HG03095 (cell line): Measurements from ENCODE around the gene KCNG4.

Experiments used
- ATAC-seq: cut with Tn5 transposase; IDR thresholded peaks from one replicate; pipeline ENCODE4 v1.9.1; 2021; ENCODE audit warnings: moderate library complexity; ENCODE audit not compliant: unreplicated experiment

Gene KCNG4

GRCh38 chr16:84239909-84240308 is at the start of gene KCNG4:
Gene KCNG4 (minus strand): TSS chr16:84240012. CDS start chr16:84237485, 2,527 bp downstream.
- no peak for ATAC-seq

- ATAC-seq: no peak
Observed at GRCh38 chr16:84288902-84289301, 49.1 kb upstream of the KCNG4 start.

- no peak for ATAC-seq
Observed at GRCh38 chr16:84286578-84287240, 46.9 kb upstream of the KCNG4 start.

- ATAC-seq: no peak
Observed at GRCh38 chr16:84284154-84284722, 44.4 kb upstream of the KCNG4 start.

- ATAC-seq: no peak
Observed at GRCh38 chr16:84283314-84284153, 43.7 kb upstream of the KCNG4 start.

DNA sequence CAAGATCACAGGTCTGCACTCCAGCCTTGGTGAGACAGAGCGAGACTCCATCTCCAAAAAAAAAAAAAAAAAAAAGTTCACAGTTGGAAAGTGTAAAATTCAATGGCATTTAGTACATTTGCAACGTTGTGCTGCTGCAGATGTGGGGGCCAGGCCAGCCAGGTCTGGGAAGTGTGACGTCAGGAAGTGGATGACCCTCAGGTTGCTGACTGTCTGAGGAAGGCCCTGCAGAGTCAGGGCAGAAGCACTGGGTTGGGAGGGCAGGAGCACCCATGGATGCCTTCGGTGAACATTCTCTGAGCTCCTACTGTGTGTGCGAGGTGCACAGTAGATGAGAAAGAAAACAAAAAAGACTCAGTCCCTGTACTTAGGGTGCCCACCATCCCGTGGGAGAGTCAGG is 42.7 kb upstream of the KCNG4 start:
- no peak for ATAC-seq

DNA sequence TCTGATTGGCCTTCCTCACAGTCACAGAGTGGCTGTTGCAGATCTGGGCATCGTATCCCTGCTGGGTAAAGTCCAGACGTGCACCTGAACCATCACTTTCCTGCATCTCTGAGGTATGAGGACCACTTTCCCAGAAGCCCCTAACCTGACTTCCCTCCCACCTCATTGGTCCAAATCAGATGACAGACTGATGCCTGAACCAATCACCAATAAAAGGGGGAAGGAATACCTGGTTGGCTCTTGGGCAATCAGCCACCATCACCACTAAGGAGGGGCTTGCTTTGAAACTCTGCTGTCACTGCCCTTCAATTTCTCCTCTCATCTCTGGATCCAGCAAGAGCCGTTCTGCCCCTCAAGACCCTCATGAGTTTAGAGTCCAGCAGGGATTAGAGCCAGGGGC is 41.3 kb upstream of the KCNG4 start:
- ATAC-seq: no peak

DNA sequence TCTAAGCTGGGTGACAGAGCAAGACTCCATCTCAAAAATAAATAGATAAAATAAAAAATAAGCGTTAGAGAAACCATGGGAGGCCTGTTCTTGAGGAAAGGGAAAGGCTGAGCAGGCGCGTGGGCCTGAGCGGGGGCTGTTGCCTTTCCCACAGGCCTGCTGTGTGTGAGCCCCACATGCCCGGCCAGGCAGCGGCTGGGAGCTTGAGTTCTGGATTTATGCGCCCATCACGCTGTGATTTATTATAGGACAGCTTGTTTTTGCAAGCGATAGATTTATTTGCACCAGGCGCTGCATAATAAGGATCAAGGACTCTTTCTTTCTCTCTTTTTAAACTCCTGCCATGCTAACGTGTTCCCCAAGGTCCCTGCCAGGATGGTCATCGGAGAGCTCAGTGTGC is 40.1 kb upstream of the KCNG4 start:
- ATAC-seq: no peak

GRCh38 chr16:84278968-84279367 is 39.2 kb upstream of the KCNG4 start:
- ATAC-seq: no peak

GRCh38 chr16:84278333-84278732 is 38.5 kb upstream of the KCNG4 start:
- no peak for ATAC-seq

GRCh38 chr16:84277244-84277823 is 37.5 kb upstream of the KCNG4 start:
- no peak for ATAC-seq

GRCh38 chr16:84275585-84276151 is 35.9 kb upstream of the KCNG4 start:
- ATAC-seq: no peak

DNA sequence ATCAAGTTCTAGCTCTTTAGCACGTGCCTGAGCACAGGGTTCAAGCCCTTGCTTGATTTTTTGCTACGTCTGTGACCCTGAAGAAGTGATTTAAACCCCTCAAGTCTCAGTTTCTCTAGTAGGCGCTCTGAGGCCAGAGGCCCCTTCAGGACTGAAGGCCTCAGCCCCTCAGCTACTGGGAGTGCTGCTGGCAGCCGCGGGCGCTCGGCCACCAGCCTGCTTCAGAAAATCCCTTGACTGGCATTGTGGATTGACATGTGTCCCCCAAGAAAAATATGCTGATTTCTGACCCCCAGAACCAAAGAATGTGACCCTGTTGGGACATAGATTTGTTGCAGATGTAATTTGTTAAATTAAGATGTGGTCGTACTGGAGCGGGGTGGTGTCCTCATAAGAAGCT is 34.7 kb upstream of the KCNG4 start:
- ATAC-seq: no peak

DNA sequence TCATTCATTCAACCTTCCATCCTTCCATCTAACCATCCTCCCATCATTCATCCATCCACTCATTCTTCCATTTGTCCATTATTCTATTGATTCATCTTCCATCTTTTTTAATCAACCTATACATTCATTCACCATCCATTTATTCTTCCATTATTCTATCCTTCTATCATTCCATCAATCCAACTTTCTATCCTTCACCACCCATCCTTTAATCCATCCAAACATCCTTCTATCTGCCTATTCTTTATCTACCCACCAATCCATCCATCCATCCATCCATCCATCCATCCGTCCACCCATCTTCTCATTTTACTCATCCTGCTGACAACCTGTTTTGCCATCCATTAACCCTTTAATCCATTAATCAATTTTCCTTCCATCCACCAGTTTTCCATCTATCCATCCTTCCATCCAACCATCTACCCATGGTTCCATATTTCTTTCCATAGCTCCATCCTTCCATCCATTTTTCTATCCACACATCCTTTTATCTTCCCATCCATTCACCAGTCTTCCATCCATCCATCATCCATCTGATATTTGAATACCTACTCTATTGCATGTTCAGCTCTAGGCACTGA is 33.0 kb upstream of the KCNG4 start:
- ATAC-seq: no peak

GRCh38 chr16:84271866-84272265 is 32.1 kb upstream of the KCNG4 start:
- no peak for ATAC-seq

DNA sequence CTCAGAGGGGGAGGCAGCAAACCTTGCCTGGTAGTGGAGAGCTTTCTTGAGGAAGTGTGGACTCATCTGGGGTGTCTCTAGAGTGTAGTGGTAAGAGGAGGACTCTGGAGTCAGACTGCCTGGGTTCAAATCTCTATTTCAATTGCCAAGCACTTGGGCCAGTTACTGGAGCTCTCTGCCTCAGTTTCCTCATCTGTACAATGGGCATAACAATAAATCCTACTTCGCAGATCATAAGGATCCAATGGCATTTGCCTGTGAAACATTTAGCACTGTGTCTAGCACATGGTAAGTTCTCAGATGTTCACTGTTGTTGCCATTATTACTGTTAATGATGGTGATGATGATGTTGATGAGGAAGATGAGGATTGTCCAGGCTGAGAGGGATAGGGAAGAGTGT is 31.2 kb upstream of the KCNG4 start:
- no peak for ATAC-seq

GRCh38 chr16:84270531-84270930 is 30.7 kb upstream of the KCNG4 start:
- no peak for ATAC-seq

GRCh38 chr16:84270071-84270470 is 30.3 kb upstream of the KCNG4 start:
- no peak for ATAC-seq

DNA sequence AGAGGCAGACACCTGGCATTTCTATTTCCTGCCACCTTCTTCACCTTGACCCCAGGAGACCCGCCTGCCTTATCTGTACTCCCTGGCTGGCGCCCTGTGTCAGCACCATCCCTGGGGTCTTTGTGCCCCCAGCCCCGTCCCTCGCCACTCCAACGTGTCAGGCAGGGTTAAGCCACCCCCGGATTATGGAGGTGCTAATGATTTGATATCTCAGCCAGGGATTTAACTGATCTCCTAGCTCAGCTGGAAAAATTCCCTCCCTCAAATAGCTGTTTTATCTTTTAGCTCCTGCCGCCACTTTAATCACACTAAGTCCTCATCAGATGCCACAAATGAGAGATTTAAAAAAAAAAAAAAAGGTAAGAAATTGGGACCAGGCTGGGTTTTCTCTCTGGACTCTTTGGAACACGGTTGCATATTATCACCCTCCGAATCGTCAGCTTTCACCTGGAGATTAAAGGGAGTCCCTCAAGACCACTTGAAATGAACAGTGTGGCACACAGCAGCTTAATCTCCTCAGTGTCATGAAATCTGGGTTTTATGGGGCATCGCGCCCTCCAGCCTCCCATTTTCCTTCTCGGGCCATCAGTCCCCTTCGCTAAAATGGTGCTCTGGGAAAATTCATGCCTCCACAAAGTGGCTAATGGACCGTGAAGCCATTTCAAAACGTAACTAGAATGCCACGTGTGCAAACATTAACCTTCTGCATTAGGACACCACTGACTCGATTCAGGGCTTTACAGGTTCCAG is 28.7 kb upstream of the KCNG4 start:
- no peak for ATAC-seq

DNA sequence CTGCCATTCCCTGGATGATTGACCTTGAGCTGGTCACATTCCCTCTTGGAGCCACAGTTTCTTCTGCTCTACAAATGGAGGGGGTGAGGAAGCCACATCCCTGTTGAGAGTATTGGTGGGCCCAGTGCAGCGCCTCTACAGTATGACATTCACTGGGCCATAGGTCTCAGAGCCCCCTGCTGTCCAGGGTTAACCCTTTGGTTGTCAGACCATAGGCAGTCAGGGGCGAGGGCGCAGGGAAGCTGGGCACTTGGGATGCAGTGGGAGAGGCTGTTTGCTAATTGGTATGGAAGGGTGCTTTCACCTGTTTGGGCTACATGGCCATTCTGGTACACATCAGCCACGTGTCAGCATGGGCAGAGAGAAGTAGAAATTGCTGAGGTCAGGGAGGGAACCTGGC is 27.6 kb upstream of the KCNG4 start:
- no peak for ATAC-seq
